Urothelium cell line (cell line): ENCODE measurements around the gene TRIM40.
"Not testable (repeated sequence)": the region's sequence is repeated elsewhere in the genome, so short reads cannot be mapped to it uniquely, and the experiment has no call there.

Experiments used
- DNase-seq: peaks from one replicate; pipeline ENCODE4 v3.0.0; 2011; ENCODE audit warnings: low spot score, mixed read lengths
- FAIRE-seq: peaks from 2 replicates; lab custom pipeline; 2011; peaks lifted over from hg19 to GRCh38; lab: Jason Lieb, UNC

The TRIM40 gene

DNA sequence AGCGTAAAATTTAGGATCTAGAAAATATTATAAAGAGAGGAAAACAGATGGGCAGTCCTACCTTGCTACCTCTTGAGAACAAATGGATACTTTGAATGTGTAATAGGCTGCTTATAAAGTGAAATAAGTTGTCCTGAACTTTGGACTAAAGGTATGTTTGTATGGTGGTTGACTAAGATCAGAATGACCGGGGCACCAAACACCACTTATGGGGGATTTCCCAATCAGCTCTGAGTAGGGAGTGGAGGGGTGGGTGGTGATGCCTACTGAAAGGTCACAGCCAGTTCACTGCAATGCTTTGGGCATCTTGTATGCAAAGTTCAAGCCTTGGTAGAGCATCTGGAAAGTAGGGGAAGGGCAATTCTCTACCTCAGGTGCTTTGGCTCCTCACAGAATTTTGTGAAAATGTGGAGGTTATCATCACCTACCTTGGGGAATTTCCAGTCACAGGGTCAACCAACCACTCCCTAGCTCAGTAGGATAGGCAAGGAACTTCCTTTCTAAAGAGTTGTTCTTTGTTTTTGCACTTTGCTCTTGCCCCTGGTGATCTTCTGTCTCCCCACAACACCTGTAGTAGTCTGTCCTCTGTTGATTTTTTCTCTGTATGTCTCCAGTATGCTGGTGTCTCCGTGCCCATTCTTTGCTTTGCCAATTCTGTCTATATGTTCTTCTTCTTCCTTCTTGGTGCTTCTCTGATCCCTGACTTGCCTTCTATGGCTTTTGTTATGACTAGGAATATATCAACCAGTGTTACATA, 22.8 kb upstream of the TRIM40 start, which contains the start of gene TRIM31:
Gene TRIM31 (minus strand): TSS at position 88 of the 757 bp plus-strand sequence. CDS start 285 bp downstream, outside the sequence.
- no peak for DNase-seq
- FAIRE-seq, result no peak

DNA sequence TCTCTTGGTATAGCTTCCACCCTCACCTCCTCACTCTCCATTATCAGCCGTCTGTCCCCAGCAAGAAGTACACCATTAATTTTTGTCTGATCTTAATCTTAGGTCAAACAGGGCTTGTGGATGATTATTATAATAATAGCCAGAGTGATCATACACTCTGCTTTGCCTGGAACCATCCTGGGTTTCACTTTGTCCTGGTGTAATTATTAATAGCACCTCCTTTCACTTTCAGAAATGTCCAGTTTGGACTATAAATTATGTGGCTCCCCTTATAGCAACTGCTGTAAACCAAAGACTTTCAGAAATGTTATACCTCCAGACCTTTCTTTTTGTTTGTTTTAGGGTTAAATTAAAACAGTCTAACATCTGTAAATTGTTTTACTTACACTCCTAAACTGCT, 22.1 kb upstream of the TRIM40 start:
- DNase-seq (no peak), FAIRE-seq (no peak)

DNA sequence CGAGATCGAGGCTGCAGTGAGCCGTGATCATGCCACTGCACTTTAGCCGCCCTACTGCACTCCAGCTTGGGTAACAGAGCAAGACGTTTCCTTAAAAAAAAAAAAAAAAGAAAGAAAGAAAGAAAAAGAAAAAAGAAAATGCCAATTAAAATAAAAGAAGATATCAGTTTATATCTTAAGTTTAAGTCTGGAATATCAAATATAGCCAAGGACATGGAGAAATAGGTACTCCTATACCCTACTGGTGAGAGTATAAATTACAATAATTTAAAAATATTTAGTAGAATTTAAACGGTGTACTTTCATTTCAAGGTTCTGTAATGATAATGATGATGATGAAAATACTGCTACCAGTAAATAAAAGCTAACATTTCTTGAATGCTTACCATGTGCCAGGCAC, 19.2 kb upstream of the TRIM40 start:
- no peak for DNase-seq
- FAIRE-seq, result no peak

DNA sequence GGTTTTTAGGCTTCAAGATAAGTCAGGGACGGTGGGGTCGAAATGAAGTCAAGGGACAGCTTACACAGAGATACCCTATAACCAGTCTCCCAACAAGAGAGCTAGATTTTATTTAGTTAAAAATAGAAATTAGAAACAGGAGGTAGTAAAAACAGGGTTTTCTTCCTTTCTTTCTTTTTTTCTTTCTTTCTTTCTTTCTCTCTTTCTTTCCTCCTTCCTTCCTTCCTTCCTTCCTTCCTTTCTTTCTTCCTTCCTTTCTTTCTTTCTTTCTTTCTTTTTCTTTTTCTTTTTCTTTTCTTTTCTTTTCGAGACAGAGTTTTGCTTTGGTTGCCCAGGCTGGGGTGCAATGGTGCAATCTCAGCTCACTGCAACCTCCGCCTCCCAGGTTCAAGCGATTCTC, 17.2 kb upstream of the TRIM40 start:
- DNase-seq, FAIRE-seq: not testable (repeated sequence)

DNA sequence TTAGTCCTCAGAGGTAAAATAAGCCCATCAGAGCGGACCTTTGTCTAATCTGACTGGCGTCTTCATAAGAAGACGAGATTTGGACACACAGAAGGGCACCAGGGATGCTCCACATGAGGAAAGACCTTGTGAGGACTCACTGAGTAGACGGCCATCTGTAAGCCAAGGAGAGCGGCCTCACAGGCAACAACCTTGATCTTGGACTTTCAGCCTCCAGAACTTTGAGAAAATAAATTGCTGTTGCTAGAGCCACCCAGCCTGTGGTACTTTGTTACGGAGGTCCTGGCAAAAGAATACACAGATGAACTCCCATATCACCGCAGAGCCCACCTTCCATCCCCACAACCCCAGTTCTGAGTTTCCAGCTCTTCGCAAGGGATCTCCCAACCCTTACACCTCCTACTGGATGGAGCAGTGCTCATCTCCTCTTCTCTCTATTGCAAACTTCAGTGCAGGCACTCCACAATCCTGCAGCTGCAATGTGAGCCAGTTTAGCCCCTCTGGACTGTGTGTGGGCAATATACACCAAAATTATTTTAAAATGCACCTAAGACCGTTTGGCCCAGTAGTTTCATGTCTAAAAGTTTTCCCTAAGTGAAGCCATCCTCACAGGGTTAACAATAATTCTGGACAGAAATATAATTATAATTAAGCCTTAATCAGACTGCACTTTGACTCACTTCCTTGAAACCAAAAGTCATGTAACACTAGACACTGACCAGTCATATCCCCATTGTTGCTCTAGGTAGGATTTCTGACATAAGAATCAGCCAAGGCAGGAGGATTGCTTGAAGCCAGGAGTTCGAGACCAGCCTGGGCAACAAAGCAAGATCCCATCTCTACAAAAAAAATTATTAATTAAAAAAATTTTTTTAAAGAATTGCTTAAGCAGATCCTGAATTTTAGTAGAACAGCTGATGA, 14.2 kb upstream of the TRIM40 start:
- FAIRE-seq (no peak), DNase-seq (no peak)

DNA sequence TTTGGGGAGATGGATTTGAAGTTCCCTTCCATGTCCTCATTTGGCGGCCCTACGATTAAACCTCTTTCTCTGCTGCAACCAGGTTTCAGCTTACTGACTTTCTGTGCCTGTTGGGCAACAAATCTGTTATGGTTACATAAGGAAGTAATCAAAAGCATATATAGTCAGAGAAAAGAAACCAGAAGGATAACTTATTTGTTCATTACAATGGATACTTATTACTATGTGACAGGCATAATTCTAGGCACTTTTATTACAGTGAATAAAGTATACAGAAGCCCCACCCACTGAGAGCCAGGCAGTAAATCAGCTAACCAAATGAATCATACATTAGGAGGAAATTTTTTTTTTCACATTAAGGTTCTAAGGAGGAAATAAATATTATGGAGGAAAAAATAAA, 13.4 kb upstream of the TRIM40 start:
- FAIRE-seq (no peak), DNase-seq (no peak)

DNA sequence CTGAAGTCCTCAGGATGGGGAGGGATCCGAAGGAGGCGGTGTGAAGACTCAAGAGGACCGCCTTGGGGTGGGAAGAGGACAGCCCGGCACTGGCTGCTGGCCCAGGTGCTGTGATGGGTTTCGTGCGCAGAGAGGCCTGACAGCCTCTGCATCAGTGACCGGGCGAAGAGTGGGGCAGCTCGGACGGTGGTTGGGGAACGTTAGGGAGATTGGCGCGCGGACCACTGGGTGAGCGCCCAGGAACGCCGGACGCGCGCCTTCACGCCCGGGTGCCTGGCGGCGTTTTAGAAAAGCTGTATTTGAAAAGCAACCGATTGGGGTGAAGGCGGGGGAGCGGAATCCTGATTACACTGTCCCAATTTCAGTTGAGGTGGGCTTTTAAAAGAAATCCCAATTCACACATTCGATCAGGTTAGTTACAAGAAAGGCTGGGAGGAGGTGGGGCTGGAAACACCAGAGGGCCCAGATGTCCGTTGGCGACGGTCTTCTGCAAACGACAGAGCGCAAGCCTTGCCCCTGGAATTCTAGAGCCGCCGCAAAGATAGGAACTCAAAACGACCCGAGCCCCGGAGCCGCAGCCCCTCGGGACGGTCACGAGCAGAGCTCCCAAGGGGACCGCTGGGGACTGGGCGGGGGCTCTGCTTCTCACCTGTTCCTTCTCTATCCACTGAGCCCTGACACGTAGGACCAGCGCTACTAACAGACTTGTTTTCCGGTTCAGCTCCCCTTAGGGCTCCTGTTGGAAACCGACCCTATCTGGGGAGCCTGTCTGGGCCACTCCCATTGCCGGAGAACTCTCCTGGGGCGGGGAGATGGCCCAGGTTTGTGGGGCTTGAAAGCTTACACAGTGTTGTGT, 8.5 kb upstream of the TRIM40 start:
- no peak for DNase-seq
- no peak for FAIRE-seq

DNA sequence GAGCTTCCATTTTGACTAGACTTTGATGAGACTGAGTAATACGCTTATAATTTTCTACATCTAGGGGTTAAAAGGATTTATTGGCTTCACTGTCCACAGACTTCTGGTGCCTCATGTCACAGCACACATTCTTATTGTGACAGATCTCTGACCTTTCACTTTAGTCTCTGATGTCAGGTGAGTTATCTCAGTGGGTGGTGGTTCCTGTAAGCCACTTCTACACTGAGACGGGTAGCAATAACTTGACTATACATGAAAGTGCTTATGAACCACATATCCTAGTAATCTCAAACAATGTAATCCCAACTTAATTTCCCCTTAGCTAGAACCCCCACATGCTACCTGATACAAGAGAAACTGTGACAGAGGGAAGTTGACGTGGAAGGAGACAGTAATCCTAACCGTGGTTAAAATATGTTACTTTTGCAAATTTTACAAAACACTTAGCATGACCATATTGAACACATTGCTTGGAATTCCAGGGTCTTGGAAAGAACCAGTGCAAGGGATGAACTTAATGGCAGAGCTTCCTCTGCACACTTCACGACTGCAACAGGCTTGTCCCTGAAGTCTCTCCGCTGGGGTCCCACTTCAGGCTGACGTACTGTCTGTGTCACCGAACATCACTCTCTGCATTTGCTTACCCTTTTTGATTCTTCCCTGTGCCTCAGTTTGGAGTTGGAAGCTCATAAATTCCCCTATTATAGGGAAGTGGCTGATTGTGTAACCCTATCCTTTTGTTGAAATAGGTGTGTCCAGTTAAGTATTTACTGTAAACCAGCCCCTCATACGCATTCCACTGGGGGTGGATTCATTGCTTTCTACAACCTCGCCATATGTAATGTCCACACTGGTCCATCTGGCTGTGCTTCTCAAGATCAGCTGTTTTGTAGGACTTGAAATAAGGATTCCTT, 6.4 kb upstream of the TRIM40 start:
- FAIRE-seq, result no peak
- DNase-seq, result no peak

DNA sequence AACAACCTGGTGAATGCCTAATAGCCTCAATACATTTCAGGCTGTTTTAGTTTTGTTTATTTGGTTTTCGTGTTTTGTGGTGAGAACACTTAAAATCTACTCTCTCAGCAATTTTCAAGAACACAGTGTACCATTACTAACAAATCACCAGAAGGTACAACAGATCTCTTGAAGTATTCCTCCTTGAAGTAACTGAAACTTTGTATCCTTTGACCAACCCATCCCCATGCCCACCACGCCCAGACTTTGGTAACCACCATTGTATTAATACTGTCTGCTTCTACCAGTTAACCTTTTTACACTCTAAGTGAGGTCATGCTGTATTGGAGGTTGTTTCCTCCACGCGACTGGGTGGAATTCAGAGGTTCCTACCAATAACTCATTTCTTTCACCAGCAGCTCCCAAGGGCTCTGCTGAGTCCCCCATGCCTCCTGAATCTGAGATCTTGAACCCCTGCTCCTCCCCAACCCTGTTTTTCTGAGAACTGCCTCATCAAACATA, 5.7 kb upstream of the TRIM40 start:
- no peak for DNase-seq
- no peak for FAIRE-seq

DNA sequence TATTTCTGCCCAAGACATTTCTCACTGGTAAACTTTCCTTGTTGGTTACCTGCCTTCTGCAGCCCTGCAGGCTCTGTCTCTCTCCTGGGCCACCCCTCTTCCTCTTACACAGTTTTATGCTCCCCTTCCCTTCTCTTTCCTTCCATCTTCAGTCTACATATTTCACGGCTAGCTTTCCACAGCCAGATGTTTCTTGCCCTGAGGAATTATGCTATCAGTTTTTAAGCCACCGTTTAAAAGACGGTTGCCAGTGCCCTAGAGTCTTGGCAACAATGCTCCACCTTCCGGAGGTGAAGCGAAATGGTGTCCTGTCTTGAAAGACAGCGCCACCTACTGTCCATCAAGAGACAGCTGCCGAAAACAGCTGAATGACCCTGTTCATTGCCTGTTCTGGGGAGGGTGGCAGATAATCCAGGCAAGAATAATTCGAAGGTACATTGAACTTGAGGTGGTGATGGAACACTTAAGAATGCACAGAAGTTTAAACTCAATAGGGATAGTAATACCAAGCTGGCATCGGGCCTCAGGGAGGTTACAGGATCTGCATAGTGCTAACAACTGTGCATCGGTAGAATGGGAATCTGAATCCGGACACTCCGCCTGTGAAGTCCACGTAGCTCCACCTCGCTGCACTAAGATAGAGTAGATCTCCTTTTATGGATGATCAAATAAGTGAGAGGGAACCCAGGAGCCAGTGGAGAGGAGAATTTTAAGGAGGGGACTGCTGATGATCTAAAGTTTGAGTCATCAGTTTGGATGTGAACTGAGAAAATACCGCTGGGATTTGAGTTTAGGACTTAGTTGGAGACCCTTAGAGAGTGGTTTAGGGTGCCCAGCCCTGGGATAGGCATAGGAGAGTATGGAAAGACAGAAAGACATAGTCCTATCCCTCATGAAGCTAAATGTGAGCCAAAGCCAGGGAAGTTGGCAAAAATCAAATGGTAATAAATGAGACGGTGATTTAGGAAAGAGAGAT, 4.8 kb upstream of the TRIM40 start:
- DNase-seq (peak; percentile 90), FAIRE-seq (peak; percentile 68)

DNA sequence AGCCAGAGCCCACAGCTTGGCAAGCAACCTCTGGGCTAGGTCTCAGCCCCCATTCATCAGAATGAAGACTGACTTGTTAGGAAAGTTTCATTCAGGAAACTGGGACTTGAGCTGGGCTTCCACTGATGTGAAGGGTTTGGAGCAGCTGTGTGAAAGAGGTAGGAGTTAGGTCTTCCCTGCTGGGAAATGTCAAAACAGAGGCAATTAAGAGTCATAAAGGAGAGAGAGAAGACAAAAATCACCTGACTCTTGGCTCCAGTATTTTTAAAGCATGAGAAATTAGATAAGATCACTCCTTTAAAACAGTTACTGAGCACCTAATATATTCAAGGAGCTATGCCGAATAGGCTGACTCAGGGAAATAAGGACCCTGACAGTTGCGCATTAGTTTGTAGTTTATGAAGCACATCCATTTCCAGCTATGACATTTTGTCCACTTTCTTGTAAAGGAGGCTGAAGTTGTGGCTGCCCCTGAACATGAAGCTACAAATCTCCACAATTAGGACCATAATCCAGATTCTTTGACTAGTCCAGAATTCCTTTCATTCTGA, 3.9 kb upstream of the TRIM40 start:
- no peak for FAIRE-seq
- DNase-seq, result no peak

DNA sequence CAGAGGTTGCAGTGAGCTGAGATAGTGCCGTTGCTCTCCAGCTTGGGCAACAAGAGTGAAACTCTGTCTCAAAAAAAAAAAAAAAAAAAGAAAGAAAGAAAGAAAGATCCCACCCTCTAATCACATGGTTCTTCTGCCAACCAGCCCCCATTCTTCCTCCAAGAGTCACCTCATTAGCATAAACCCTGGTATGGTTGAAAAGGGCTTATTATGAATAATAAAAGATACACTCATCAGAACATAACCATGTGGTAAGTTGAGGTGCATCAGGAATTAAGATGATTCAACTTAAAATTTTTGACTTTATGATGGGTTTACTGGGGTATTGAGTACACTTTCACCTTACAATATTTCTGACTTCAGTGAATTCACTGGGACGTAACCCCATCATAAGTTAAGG, 793 bp upstream of the TRIM40 start:
- FAIRE-seq (no peak), DNase-seq (no peak)

DNA sequence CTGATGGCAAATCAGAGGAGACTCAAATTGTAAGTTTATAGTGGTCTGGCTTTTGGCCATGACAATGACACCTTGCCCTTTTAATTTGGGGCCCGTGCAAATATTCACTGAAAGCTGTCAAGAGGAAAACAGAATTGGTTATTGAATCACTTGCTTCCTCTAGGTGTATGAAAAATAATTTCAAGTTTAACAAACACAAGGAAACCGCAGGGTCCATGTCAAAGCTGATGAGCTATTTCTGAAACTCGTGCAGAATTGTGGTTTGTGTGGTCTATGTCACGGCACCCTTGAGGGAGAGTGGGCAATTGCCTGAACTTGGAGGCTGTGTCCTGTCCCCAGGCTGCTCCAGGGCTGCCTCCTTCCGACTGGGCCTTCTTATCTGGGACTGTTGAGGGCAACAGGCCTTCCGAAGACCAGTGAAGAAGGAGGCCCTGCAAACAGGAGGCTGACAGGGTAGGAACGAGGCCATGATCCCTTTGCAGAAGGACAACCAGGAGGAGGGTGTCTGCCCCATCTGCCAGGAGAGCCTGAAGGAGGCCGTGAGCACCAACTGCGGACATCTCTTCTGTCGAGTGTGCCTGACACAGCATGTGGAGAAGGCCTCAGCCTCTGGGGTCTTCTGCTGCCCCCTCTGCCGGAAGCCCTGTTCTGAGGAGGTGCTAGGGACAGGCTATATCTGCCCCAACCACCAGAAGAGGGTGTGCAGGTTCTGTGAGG, 788 bp downstream of the TRIM40 start:
- FAIRE-seq, result no peak
- DNase-seq, result no peak

DNA sequence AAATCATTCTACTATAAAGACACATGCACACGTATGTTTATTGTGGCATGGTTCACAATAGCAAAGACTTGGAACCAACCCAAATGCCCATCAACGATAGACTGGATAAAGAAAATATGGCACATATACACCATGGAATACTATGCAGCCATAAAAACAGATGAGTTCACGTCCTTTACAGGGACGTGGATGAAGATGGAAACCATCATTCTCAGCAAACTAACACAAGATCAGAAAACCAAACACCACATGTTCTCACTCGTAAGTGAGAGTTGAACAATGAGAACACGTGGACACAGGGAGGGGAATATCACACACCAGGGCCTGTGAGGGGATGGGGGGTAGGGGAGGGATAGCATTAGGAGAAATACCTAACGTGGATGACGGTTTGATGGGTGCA, 4.3 kb downstream of the TRIM40 start:
- not testable (repeated sequence) for DNase-seq, FAIRE-seq

DNA sequence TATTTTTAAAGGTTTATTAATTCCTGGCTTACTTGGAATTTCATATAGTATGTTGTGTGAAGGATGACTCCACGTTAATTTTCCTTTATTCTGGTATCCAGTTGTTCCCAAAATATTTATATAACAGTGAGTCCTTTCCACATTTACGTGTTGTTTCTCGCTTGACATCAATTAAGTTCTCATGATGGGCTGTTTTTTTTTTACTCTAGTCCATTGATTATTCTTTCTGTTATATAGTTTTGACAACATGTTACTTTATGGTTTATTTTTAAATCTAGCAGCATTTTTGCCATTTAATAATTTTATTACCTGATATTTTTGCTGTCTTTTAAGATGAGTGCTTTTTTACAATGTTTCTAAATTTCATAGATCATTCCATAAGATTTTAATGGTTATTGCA, 6.7 kb downstream of the TRIM40 start:
- DNase-seq, result no peak
- FAIRE-seq, result no peak

DNA sequence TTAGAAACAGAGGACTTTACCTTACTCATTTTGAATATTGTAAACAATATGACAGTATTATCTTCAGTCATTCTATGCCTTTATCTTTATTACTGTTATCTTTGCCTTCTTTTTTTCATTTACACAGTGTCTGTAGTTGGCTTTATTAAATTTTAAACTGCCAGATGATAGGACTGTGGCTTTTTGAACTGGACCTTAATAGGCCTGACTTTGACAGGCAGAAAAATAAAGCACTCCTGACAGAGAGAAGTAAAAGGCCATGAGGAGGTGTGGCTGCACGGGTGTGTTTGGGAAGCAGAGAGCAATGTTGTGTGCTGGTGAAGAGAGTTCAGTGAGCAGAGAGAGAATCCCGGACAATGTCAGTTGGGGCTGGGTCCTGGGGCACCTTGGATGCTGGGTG, 7.8 kb downstream of the TRIM40 start:
- DNase-seq (no peak), FAIRE-seq (no peak)

DNA sequence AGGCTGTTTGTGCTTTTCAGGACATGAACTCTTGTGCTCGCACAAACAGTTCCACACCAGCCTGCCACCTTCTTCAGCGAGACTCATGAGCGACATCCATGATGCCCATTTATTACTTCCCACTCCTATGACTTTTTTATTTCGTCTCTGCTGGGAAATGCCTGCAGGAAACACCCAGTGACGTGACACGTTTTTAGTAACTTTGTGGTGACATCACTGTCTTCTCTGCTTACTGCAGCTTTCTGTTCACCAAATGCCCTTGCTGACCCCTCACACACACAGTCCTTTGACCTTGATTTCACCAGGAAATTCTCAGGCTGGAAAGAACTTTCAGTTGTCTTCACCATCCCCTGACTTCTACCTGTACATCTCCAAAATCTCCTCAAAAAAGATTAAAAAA, 8.9 kb downstream of the TRIM40 start:
- DNase-seq (no peak), FAIRE-seq (no peak)

DNA sequence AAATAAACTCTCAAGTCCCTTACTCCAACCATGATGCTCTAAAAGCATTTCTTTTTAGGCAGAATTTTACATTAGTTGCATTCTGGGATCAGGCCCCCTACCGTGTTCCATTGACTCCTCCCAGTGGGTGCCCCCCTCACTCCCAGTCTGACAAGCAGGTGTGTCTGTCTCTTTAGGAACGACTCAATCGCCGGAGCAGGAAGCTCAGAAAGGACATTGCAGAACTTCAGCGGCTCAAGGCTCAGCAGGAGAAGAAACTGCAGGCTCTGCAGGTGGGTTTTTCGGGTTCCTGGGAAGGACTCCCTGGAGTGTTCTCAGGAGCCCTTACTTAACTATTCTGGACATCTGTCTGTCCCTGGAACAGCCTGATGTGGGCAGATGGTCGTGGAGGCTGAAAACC, 9.9 kb downstream of the TRIM40 start:
- DNase-seq (no peak), FAIRE-seq (no peak)
